ENCODE measurements around the gene ZSWIM4. TPM values are rescaled to one million over a fixed set of nuclear protein-coding genes. Genes with fewer than 3 reads are reported as not detected.

ZSWIM4 gene
- total and polyA plus RNA-seq, 2 of the 13 experiments (the other 11 are each of a cell fraction or from before 2014, with no cell fraction given): 0.33 to 0.86 TPM

- H3K79me2 ChIP-seq (ENCODE audit: insufficient read depth, low read length): peaks cover 7% of the 10 kb centered on the region
- no peak overlapping the region for H3K9ac ChIP-seq (ENCODE audit: insufficient read depth, low read depth, low read length)
- H3K27ac ChIP-seq (ENCODE audit: extremely low read length, insufficient read depth, low read length): no peak overlapping the region
- no peak for TF ChIP-seq MED8 (CRISPR knock-in tag; IDR thresholded peaks at IDR 0.05; ENCODE audit: insufficient replicate concordance)
- TF ChIP-seq ZNF121 (CRISPR knock-in tag; IDR thresholded peaks at IDR 0.05): peak; percentile 91
- FAIRE-seq (no peak), DNase-seq (ENCODE audit: low spot score) (no peak), ATAC-seq (no peak)
- CTCF ChIA-PET (ENCODE audit: low intra/inter-chr PET ratio, low total read pairs): no interaction called here
- in situ Hi-C loops (cut with HindIII; ENCODE audit: extremely low pct_ligation_motif_present, low pct_unique_long_range_greater_than_20kb): loop anchor here (25.0 kb wide), 1 partner anchor 301 kb away; the partner anchor contains the start of genes MISP3 and PALM3
- 83% methylated on average over 8 of the region's 8 CpGs for whole genome bisulfite sequencing (ENCODE audit: low lambda C conversion rate)
- H3K27me3 ChIP-seq (ENCODE audit: control insufficient read depth in 1 of 2, insufficient read depth in 2 of 2, low read length in 2 of 2): no peaks in the 10 kb centered on the region
- POLR2A ChIA-PET: interaction anchor here (1.1 to 2.7 kb wide), 2 partner anchors 13 to 30 kb away, joined by 3 to 8 read pairs; a partner anchor contains a TSS
- no peaks in the 10 kb centered on the region for H4K20me1 ChIP-seq (ENCODE audit: insufficient read depth, low read length)
- no peaks in the 10 kb centered on the region for H3K9me3 ChIP-seq (ENCODE audit: low read length)
- H3K4me3 ChIP-seq (replicated peaks in 1 of 3; ENCODE audit: insufficient read depth in 1 of 3, low read depth in 2 of 3, low read length in 3 of 3): no peak overlapping the region
- BruUV-seq (replicated peaks): no TSS peak
- no peak overlapping the region for H3K4me2 ChIP-seq (ENCODE audit: low read depth, low read length)
- peaks cover 14 to 25% of the 10 kb centered on the region in 2 experiments for H3K36me3 ChIP-seq (replicated peaks in 1 of 2; ENCODE audit: control insufficient read depth in 1 of 2, insufficient read depth in 2 of 2, low read length in 2 of 2)
- intact Hi-C loops (cut with micrococcal nuclease; ENCODE audit: unreplicated experiment): no loop called here
- no peak overlapping the region for H2AFZ ChIP-seq (ENCODE audit: low read length)
- H3K4me1 ChIP-seq (ENCODE audit: insufficient read depth, low read length): peaks cover 25% of the 10 kb centered on the region
Observed at GRCh38 chr19:13761423-13761822, 33.8 kb upstream of the ZSWIM4 start.

- CTCF ChIA-PET (ENCODE audit: low intra/inter-chr PET ratio, low total read pairs): no interaction called here
Observed at GRCh38 chr19:13762635-13763235, 32.5 kb upstream of the ZSWIM4 start.

More at GRCh38 chr19:13762635-13763235, 32.5 kb upstream of the ZSWIM4 start:
- over 99% methylated on average over 17 of the region's 42 CpGs for WGBS (ENCODE audit: low lambda C conversion rate)
- Histone ChIP-seq H3K9ac (ENCODE audit: insufficient read depth, low read depth, low read length) (no peak overlapping the region), H3K79me2 (ENCODE audit: insufficient read depth, low read length) (peaks cover 7% of the 10 kb centered on the region), H3K4me3 (replicated peaks in 1 of 3; ENCODE audit: insufficient read depth in 1 of 3, low read depth in 2 of 3, low read length in 3 of 3) (no peak overlapping the region), H3K27me3 (ENCODE audit: control insufficient read depth in 1 of 2, insufficient read depth in 2 of 2, low read length in 2 of 2) (no peaks in the 10 kb centered on the region), H3K36me3 (replicated peaks in 1 of 2; ENCODE audit: control insufficient read depth in 1 of 2, insufficient read depth in 2 of 2, low read length in 2 of 2) (peaks cover 10 to 21% of the 10 kb centered on the region in 2 experiments), H3K4me2 (ENCODE audit: low read depth, low read length) (no peak overlapping the region), H3K9me3 (ENCODE audit: low read length) (no peaks in the 10 kb centered on the region), H2AFZ (ENCODE audit: low read length) (no peak overlapping the region), H4K20me1 (ENCODE audit: insufficient read depth, low read length) (no peaks in the 10 kb centered on the region), H3K4me1 (ENCODE audit: insufficient read depth, low read length) (peaks cover 26% of the 10 kb centered on the region), H3K27ac (ENCODE audit: extremely low read length, insufficient read depth, low read length) (no peak overlapping the region)
- intact Hi-C loops (cut with micrococcal nuclease; ENCODE audit: unreplicated experiment) (no loop called here), in situ Hi-C loops (cut with HindIII; ENCODE audit: extremely low pct_ligation_motif_present, low pct_unique_long_range_greater_than_20kb) (loop anchor here (25.0 kb wide), 1 partner anchor 300 kb away; the partner anchor contains the start of genes MISP3 and PALM3)
- ATAC-seq (no peak), DNase-seq (ENCODE audit: low spot score) (no peak), FAIRE-seq (no peak)
- TF ChIP-seq NR0B2 (CRISPR knock-in tag; IDR thresholded peaks at IDR 0.05): no peak
- TF ChIP-seq ZBTB33 (CRISPR knock-in tag; IDR thresholded peaks at IDR 0.05): peak; percentile 61; the same call in 1 of the 2 replicates
- peak; percentile 72 for TF ChIP-seq AGO2 (optimal IDR thresholded peaks at IDR 0.05; ENCODE audit: low read depth, low read length)
- TF ChIP-seq RBFOX2 (IDR thresholded peaks at IDR 0.05; ENCODE audit: low read depth, low read length): peak; percentile 57; the same call in 1 of the 2 replicates
- POLR2A ChIA-PET: no interaction called here
- BruUV-seq (replicated peaks): no TSS peak
